Epithelial cell of proximal tubule (primary cell): ENCODE data around the gene LRRC32. TPM values are rescaled to one million over a fixed set of nuclear protein-coding genes. Genes with fewer than 3 reads are reported as not detected.

ENCODE experiments used
- DNase-seq: peaks from one replicate; pipeline ENCODE4 v3.0.0-alpha.2; 2011; ENCODE audit warnings: low read depth
- H3K4me3 ChIP-seq: 2 replicates; pipeline ENCODE4 v1.5.1; 2011; ENCODE audit warnings: low read depth, mild to moderate bottlenecking, low read length
- CTCF ChIP-seq: conservative IDR thresholded peaks from 2 replicates; pipeline ENCODE4 v1.5.1; 2012; ENCODE audit warnings: low read depth, mild to moderate bottlenecking, low read length
- total RNA-seq: library from RNA; depleted of rRNA; stranded (reverse); fragments of >200 nt; gene quantifications from 2 replicates; pipeline ENCODE4 v1.2.3, GENCODE V29; 2015

Gene LRRC32
- total RNA-seq, 1 donor from 2014 or later, result 0.29 TPM

GRCh38 chr11:76631566-76632308, 38.8 kb downstream of the LRRC32 start:
- no peak overlapping the region for H3K4me3 ChIP-seq
- TF ChIP-seq CTCF, result no peak
- no peak for DNase-seq

- TF ChIP-seq CTCF, result no peak
Measured at GRCh38 chr11:76630600-76631281, 39.8 kb downstream of the LRRC32 start.

GRCh38 chr11:76629853-76630599, 40.5 kb downstream of the LRRC32 start:
- no peak overlapping the region for H3K4me3 ChIP-seq
- no peak for TF ChIP-seq CTCF
- DNase-seq, result no peak

More at GRCh38 chr11:76630600-76631281, 39.8 kb downstream of the LRRC32 start:
- DNase-seq, result no peak
- no peak overlapping the region for H3K4me3 ChIP-seq

- TF ChIP-seq CTCF, result no peak
- no peak for DNase-seq
- H3K4me3 ChIP-seq, result no peak overlapping the region
Measured at GRCh38 chr11:76629116-76629852, 41.3 kb downstream of the LRRC32 start.

- no peak for TF ChIP-seq CTCF
- H3K4me3 ChIP-seq, result no peak overlapping the region
- DNase-seq, result no peak
Measured at GRCh38 chr11:76628408-76628947, 42.1 kb downstream of the LRRC32 start.

- no peak overlapping the region for H3K4me3 ChIP-seq
- no peak for DNase-seq
- TF ChIP-seq CTCF, result no peak
Measured at GRCh38 chr11:76627606-76628005, 42.9 kb downstream of the LRRC32 start.
